Activated B cell treated with CpG ODN at 0.5 μM for 24 hours (primary cell): Measurements from ENCODE around the gene LRRC17. TPM values are rescaled to one million over a fixed set of nuclear protein-coding genes. Genes with fewer than 3 reads are reported as not detected.

Source experiments
- ATAC-seq: fragments of 200-7000 bp; cut with Tn5 transposase; one replicate; pipeline ENCODE4 v1.10.0; 2021; ENCODE audit warnings: low read depth, mild to moderate bottlenecking, moderate library complexity
- CTCF ChIA-PET: fragments of 350-600 bp; sonication (Branson Sonifier 250); formaldehyde crosslinking; loops from one replicate; lab custom pipeline; 2021; ENCODE audit warnings: antibody characterized with exemption; lab: Charles Lee
- POLR2A ChIA-PET: fragments of 350-600 bp; sonication (Branson Sonifier 250); formaldehyde crosslinking; loops from one replicate; lab custom pipeline; 2021; ENCODE audit warnings: antibody characterized with exemption; lab: Charles Lee
- DNase-seq: peaks from one replicate; pipeline ENCODE4 v3.0.0; 2022
- H3K27ac Mint-ChIP-seq: one replicate; pipeline ENCODE4 v1.8.0; 2020; ENCODE audit warnings: mixed read lengths
- H3K27me3 Mint-ChIP-seq: one replicate; pipeline ENCODE4 v1.8.0; 2021; ENCODE audit warnings: mixed read lengths
- H3K36me3 Mint-ChIP-seq: one replicate; pipeline ENCODE4 v1.8.0; 2021; ENCODE audit warnings: low read depth, mixed read lengths
- H3K4me1 Mint-ChIP-seq: one replicate; pipeline ENCODE4 v1.8.0; 2021; ENCODE audit warnings: mixed read lengths
- H3K4me3 Mint-ChIP-seq: one replicate; pipeline ENCODE4 v1.8.0; 2020; ENCODE audit warnings: mild to moderate bottlenecking, mixed read lengths
- H3K9me3 Mint-ChIP-seq: one replicate; pipeline ENCODE4 v1.8.0; 2020; ENCODE audit warnings: mixed read lengths
- CTCF ChIP-seq: fragments of 200-600 bp; IDR thresholded peaks from one replicate; pipeline ENCODE4 v1.8.0; 2022; ENCODE audit warnings: antibody characterized with exemption, mild to moderate bottlenecking
- intact Hi-C: fragments of 100-400 bp; cut with micrococcal nuclease; formaldehyde crosslinking; loops from one replicate; pipeline ENCODE4 v1.15.1; 2024
- total RNA-seq: library from RNA; stranded (reverse); gene quantifications from 2 replicates; pipeline ENCODE4 v1.2.3, GENCODE V29; 2022

The LRRC17 gene
- total RNA-seq, 1 donor from 2014 or later: 0.16 TPM

- no peak for TF ChIP-seq CTCF
- H3K27me3 Mint-ChIP-seq: no peaks in the 10 kb centered on the region
- H3K27ac Mint-ChIP-seq: no peak overlapping the region
- ChIA-PET CTCF (no interaction called here), POLR2A (no interaction called here)
- ATAC-seq (no peak), DNase-seq (no peak)
- H3K4me3 Mint-ChIP-seq: no peak overlapping the region
- no peaks in the 10 kb centered on the region for H3K36me3 Mint-ChIP-seq
- no peaks in the 10 kb centered on the region for H3K9me3 Mint-ChIP-seq
- intact Hi-C loops: no loop called here
- no peaks in the 10 kb centered on the region for H3K4me1 Mint-ChIP-seq
Observed at GRCh38 chr7:102926783-102927140, 14.0 kb downstream of the LRRC17 start.

DNA sequence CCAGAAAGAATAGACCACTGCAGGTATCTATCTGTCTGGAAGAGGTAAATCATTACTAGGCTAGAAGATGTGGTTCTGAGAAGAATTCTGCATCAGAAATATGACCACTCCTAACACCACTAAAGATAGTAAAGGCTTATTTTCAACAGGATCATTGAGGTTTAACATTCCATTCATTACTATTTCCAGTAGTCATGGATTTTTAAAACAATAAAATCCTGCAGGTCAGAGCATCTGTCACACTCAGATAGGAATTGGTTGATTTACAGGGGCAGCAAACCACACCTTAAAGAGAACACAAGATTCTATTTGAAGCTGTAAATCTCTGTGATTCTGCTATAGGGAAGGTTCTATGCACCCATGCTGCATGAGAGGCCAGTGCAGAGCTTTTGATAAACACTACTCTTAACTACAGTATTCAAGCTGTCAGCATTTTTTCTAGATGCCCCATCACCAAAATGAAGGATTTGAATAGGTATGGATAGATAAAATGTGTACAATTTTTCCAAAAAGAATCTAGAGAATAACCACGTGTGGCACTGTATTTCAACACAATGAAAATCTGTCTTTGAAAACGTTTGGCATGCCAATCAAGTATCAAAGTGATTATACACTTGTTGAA, 14.6 kb downstream of the LRRC17 start:
- Mint-ChIP-seq H3K9me3 (no peaks in the 10 kb centered on the region), H3K36me3 (no peaks in the 10 kb centered on the region), H3K4me3 (no peak overlapping the region), H3K27ac (no peak overlapping the region), H3K27me3 (no peaks in the 10 kb centered on the region), H3K4me1 (no peaks in the 10 kb centered on the region)
- ATAC-seq: no peak
- POLR2A ChIA-PET: no interaction called here
- DNase-seq: no peak
- no peak for TF ChIP-seq CTCF
- CTCF ChIA-PET: no interaction called here
- intact Hi-C loops: no loop called here

DNA sequence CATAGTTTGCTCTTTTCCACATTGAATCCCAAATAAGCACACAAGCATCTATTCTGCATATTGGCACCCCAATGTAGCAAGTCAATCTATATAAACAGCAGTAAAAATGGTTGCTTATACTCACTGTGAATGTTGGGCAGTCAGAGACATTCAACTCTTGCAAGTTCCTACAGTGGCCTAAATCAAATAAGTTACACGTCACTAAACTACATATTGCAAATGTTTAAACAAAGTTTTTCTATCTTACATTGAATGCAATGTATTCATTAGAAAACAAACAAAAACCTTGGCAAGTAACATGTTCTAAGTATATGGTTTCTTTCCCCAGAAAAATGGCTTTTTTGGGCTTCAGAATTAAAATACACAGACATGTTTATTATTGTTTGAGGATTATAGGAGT, 19.0 kb downstream of the LRRC17 start:
- CTCF ChIA-PET: no interaction called here
- no peaks in the 10 kb centered on the region for H3K4me1 Mint-ChIP-seq
- H3K36me3 Mint-ChIP-seq: no peaks in the 10 kb centered on the region
- H3K4me3 Mint-ChIP-seq: no peak overlapping the region
- ATAC-seq (no peak), DNase-seq (no peak)
- no peaks in the 10 kb centered on the region for H3K9me3 Mint-ChIP-seq
- no peaks in the 10 kb centered on the region for H3K27me3 Mint-ChIP-seq
- TF ChIP-seq CTCF: no peak
- intact Hi-C loops: no loop called here
- POLR2A ChIA-PET: no interaction called here
- no peak overlapping the region for H3K27ac Mint-ChIP-seq

DNA sequence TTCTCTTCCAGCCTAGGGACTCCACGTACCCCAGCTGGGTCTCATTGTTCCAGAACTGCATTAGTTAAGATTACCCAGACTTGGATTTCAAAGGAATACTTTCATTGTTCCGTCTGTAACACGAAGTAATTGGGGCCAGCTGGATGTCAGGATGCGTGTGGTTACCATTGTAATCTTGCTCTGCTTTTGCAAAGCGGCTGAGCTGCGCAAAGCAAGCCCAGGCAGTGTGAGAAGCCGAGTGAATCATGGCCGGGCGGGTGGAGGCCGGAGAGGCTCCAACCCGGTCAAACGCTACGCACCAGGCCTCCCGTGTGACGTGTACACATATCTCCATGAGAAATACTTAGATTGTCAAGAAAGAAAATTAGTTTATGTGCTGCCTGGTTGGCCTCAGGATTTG, 21.0 kb downstream of the LRRC17 start:
- H3K36me3 Mint-ChIP-seq: no peaks in the 10 kb centered on the region

DNA sequence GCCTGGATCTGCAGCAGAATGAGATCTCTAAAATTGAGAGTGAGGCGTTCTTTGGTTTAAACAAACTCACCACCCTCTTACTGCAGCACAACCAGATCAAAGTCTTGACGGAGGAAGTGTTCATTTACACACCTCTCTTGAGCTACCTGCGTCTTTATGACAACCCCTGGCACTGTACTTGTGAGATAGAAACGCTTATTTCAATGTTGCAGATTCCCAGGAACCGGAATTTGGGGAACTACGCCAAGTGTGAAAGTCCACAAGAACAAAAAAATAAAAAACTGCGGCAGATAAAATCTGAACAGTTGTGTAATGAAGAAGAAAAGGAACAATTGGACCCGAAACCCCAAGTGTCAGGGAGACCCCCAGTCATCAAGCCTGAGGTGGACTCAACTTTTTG, 21.4 kb downstream of the LRRC17 start:
- no peak for TF ChIP-seq CTCF
- intact Hi-C loops: no loop called here
- Mint-ChIP-seq H3K9me3 (no peaks in the 10 kb centered on the region), H3K36me3 (no peaks in the 10 kb centered on the region), H3K27me3 (no peaks in the 10 kb centered on the region), H3K27ac (no peak overlapping the region), H3K4me1 (no peaks in the 10 kb centered on the region), H3K4me3 (no peak overlapping the region)
- POLR2A ChIA-PET: no interaction called here
- CTCF ChIA-PET: no interaction called here
- DNase-seq (no peak), ATAC-seq (no peak)

More for the DNA sequence above, 21.0 kb downstream of the LRRC17 start:
- DNase-seq (no peak), ATAC-seq (no peak)
- H3K9me3 Mint-ChIP-seq: no peaks in the 10 kb centered on the region
- H3K27ac Mint-ChIP-seq: no peak overlapping the region
- CTCF ChIA-PET: no interaction called here
- POLR2A ChIA-PET: no interaction called here
- no peak overlapping the region for H3K4me3 Mint-ChIP-seq
- intact Hi-C loops: no loop called here
- H3K4me1 Mint-ChIP-seq: no peaks in the 10 kb centered on the region
- H3K27me3 Mint-ChIP-seq: no peaks in the 10 kb centered on the region
- no peak for TF ChIP-seq CTCF
